SK-N-SH (cell line): Measurements from ENCODE around the gene RAB34. TPM values are rescaled to one million over a fixed set of nuclear protein-coding genes. Genes with fewer than 3 reads are reported as not detected.

Experiments used
- CTCF ChIA-PET: fragments of 300-600, 350-600 bp; formaldehyde crosslinking; extraction: SDS; loops from one replicate; lab custom pipeline; 2021; lab: Yijun Ruan, JAX
- POLR2A ChIA-PET: fragments of 350-600 bp; sonication (Branson Sonifier 250); formaldehyde crosslinking; extraction: SDS; loops from one replicate; lab custom pipeline; 2020; ENCODE audit warnings: antibody characterized with exemption, inconsistent platforms; lab: Yijun Ruan, JAX
- DNase-seq: peaks from one replicate; pipeline ENCODE4 v3.0.0; 2012
- H2AFZ ChIP-seq: fragments of 200-600 bp; sonication (generic); 2 replicates; pipeline ENCODE4 v1.8.1; 2016; ENCODE audit warnings: antibody characterized with exemption, mild to moderate bottlenecking, low read depth
- H3F3A ChIP-seq: fragments of 200-600 bp; sonication (generic); replicated peaks from 2 replicates; pipeline ENCODE3; 2016; ENCODE audit warnings: antibody characterized with exemption, mild to moderate bottlenecking; ENCODE audit not compliant: insufficient read depth
- H3K27ac ChIP-seq, 2 experiments: fragments of 200-500 bp in 1 of 2; fragments of 200-600 bp in 1 of 2; sonication (Bioruptor generic) in 1 of 2; sonication (generic), shearing (Covaris generic) in 1 of 2; 2 replicates each; pipeline versions ENCODE4 v1.5.1 to v1.6.1; 2014 to 2016; ENCODE audit warnings: low read depth in 2 of 2, inconsistent platforms in 1 of 2, low read length in 1 of 2, mild to moderate bottlenecking in 1 of 2, mixed read lengths in 1 of 2
- H3K27me3 ChIP-seq: fragments of 200-600 bp; sonication (generic), shearing (Covaris generic); 2 replicates; pipeline ENCODE4 v1.6.1; 2016; ENCODE audit warnings: mixed run types; ENCODE audit not compliant: insufficient read depth
- H3K36me3 ChIP-seq, 2 experiments: fragments of 200-500 bp in 1 of 2; fragments of 200-600 bp in 1 of 2; sonication (Bioruptor generic) in 1 of 2; sonication (generic) in 1 of 2; replicated peaks in 1 of 2; 2 replicates each; pipeline versions ENCODE3 to v1.5.1; 2014 to 2016; ENCODE audit warnings: low read length in 1 of 2, mild to moderate bottlenecking in 1 of 2; ENCODE audit not compliant: insufficient read depth in 2 of 2, control insufficient read depth in 1 of 2
- H3K4me1 ChIP-seq, 2 experiments: fragments of 200-500 bp in 1 of 2; fragments of 200-600 bp in 1 of 2; sonication (Bioruptor generic) in 1 of 2; sonication (generic), shearing (Covaris generic) in 1 of 2; 2 replicates each; pipeline versions ENCODE4 v1.5.1 to v1.6.1; 2014 to 2016; ENCODE audit warnings: low read depth in 1 of 2, low read length in 1 of 2, mixed run types in 1 of 2; ENCODE audit not compliant: insufficient read depth in 2 of 2, control insufficient read depth in 1 of 2
- H3K4me2 ChIP-seq: fragments of 200-600 bp; sonication (generic), shearing (Covaris generic); 2 replicates; pipeline ENCODE4 v1.6.1; 2017; ENCODE audit warnings: mixed run types
- H3K4me3 ChIP-seq, 2 experiments: fragments of 200-500 bp in 1 of 2; fragments of 200-600 bp in 1 of 2; sonication (Bioruptor generic) in 1 of 2; sonication (generic), shearing (Covaris generic) in 1 of 2; 2 replicates each; pipeline versions ENCODE4 v1.5.1 to v1.8.1; 2014 to 2016; ENCODE audit warnings: low read depth in 2 of 2, inconsistent platforms in 1 of 2, low read length in 1 of 2, mild to moderate bottlenecking in 1 of 2, mixed read lengths in 1 of 2, moderate library complexity in 1 of 2
- H3K79me2 ChIP-seq: fragments of 200-600 bp; sonication (generic); 2 replicates; pipeline ENCODE4 v1.8.1; 2017; ENCODE audit warnings: mild to moderate bottlenecking; ENCODE audit not compliant: insufficient read depth
- H3K9ac ChIP-seq: fragments of 200-600 bp; sonication (generic); 2 replicates; pipeline ENCODE4 v1.6.1; 2017; ENCODE audit warnings: mixed run types
- H3K9me2 ChIP-seq: fragments of 200-600 bp; sonication (generic); 2 replicates; pipeline ENCODE4 v1.6.1; 2017; ENCODE audit warnings: mixed run types
- H3K9me3 ChIP-seq: fragments of 200-600 bp; sonication (generic); 2 replicates; pipeline ENCODE4 v1.6.1; 2017; ENCODE audit warnings: mixed run types, mild to moderate bottlenecking, moderate library complexity
- H4K20me1 ChIP-seq: fragments of 200-600 bp; sonication (generic); 2 replicates; pipeline ENCODE4 v1.6.1; 2017; ENCODE audit warnings: mild to moderate bottlenecking, mixed run types; ENCODE audit not compliant: insufficient read depth
- CTCF ChIP-seq: fragments of 200-600 bp; sonication (generic); IDR thresholded peaks from 2 replicates; pipeline ENCODE4 v1.6.1; 2017; ENCODE audit warnings: antibody characterized with exemption, mild to moderate bottlenecking, moderate library complexity
- EZH2phosphoT487 ChIP-seq: fragments of 200-600 bp; sonication (generic); IDR thresholded peaks from 2 replicates; pipeline ENCODE4 v1.6.1; 2017; ENCODE audit warnings: low read depth, mixed run types, mild to moderate bottlenecking, antibody characterized with exemption, moderate library complexity, borderline replicate concordance
- FOXJ3 ChIP-seq: sonication (generic); formaldehyde crosslinking; IDR thresholded peaks from 2 replicates; pipeline ENCODE4 v1.5.1; 2020; ENCODE audit warnings: mild to moderate bottlenecking, missing genetic modification reagents
- GABPA ChIP-seq: IDR thresholded peaks from 2 replicates; pipeline ENCODE4 v1.4.0; 2012; ENCODE audit warnings: low read depth, mild to moderate bottlenecking
- GATA2 ChIP-seq: sonication (generic); formaldehyde crosslinking; IDR thresholded peaks from 2 replicates; pipeline ENCODE4 v1.5.0; 2020; ENCODE audit warnings: mild to moderate bottlenecking, missing genetic modification reagents
- MEF2A ChIP-seq: IDR thresholded peaks from 2 replicates; pipeline ENCODE4 v1.4.0; 2012; ENCODE audit warnings: low read depth, borderline replicate concordance
- MXI1 ChIP-seq: IDR thresholded peaks from 2 replicates; pipeline ENCODE4 v1.6.1; 2012; ENCODE audit warnings: mild to moderate bottlenecking, low read depth, low read length, improper control_type of control experiment
- PBX3 ChIP-seq: IDR thresholded peaks from 2 replicates; pipeline ENCODE4; 2012
- RAD21 ChIP-seq: IDR thresholded peaks from 2 replicates; pipeline ENCODE4 v1.6.1; 2012; ENCODE audit warnings: mild to moderate bottlenecking, low read length
- RCOR1 ChIP-seq: fragments of 150-350 bp; IDR thresholded peaks from 2 replicates; pipeline ENCODE4 v1.6.1; 2017; ENCODE audit warnings: antibody characterized with exemption, low read length
- RFX5 ChIP-seq: IDR thresholded peaks from 2 replicates; pipeline ENCODE4 v1.6.1; 2012; ENCODE audit warnings: mild to moderate bottlenecking, improper control_type of control experiment, low read length
- RXRA ChIP-seq: IDR thresholded peaks from 2 replicates; pipeline ENCODE4 v1.4.0; 2012; ENCODE audit warnings: low read depth, mild to moderate bottlenecking, borderline replicate concordance
- TCF12 ChIP-seq: IDR thresholded peaks from 2 replicates; pipeline ENCODE4 v1.4.0; 2012
- USF2 ChIP-seq: fragments of 150-350 bp; IDR thresholded peaks from 2 replicates; pipeline ENCODE4 v1.6.1; 2017; ENCODE audit warnings: antibody characterized with exemption, low read length, low read depth, borderline replicate concordance
- WGBS: methylation state at CpG from one replicate; pipeline ENCODE4 v1.1.6; 2017; ENCODE audit warnings: low lambda C conversion rate; 5-methylcytosine and 5-hydroxymethylcytosine counted together
- polyA plus RNA-seq, 3 experiments: library from polyadenylated mRNA; depleted of rRNA; stranded (reverse); fragments of >200 nt; gene quantifications; 2 replicates each; pipeline ENCODE4 v1.2.3, GENCODE V29; 2012

Gene RAB34
- polyA plus RNA-seq, 1 of the 3 experiments (the other 2 are of a cell fraction): 0.18 TPM

GRCh38 chr17:28748852-28749515 lies 31.3 kb upstream of the RAB34 start:
- H4K20me1 ChIP-seq: peaks cover 73% of the 10 kb centered on the region
- H3K4me3 ChIP-seq: no peak overlapping the region
- 87% methylated on average over 18 of the region's 18 CpGs for WGBS
- POLR2A ChIA-PET: interaction anchor here (2.9 to 6.6 kb wide), 2 partner anchors 22 to 28 kb away, joined by 45 to 52 read pairs; partner anchors contain the start of genes NEK8, RPL23A and TLCD1
- no peaks in the 10 kb centered on the region for H3K9me2 ChIP-seq
- H3K9ac ChIP-seq: no peak overlapping the region
- no peak for DNase-seq
- no peak overlapping the region for H2AFZ ChIP-seq
- no peak overlapping the region for H3K4me2 ChIP-seq
- H3K27me3 ChIP-seq: no peaks in the 10 kb centered on the region
- CTCF ChIA-PET: interaction anchor here (0.8 to 20.4 kb wide), 12 partner anchors 9 to 204 kb away, joined by 3 to 612 read pairs (median 4); partner anchors contain the start of genes BLTP2, NEK8, PROCA1 and RPL23A
- peaks cover 24% of the 10 kb centered on the region for H3F3A ChIP-seq
- TF ChIP-seq FOXJ3 (no peak), USF2 (no peak), RAD21 (no peak), TCF12 (no peak), RXRA (no peak), MEF2A (no peak), EZH2phosphoT487 (no peak), MXI1 (no peak), RCOR1 (no peak), GATA2 (CRISPR knock-in tag) (no peak), CTCF (no peak), GABPA (no peak), PBX3 (no peak), RFX5 (no peak)
- H3K79me2 ChIP-seq: peaks cover 59% of the 10 kb centered on the region
- peaks cover 22 to 33% of the 10 kb centered on the region in 2 experiments; a peak in 3 of 4 replicates for H3K4me1 ChIP-seq
- H3K27ac ChIP-seq: no peak overlapping the region; a peak in 1 of 4 replicates
- no peaks in the 10 kb centered on the region for H3K9me3 ChIP-seq
- H3K36me3 ChIP-seq: peaks cover 30 to 41% of the 10 kb centered on the region in 2 experiments
